SH-SY5Y (cell line): ENCODE results near the gene TRIB2.

ENCODE experiments used
- GATA2 ChIP-seq: IDR thresholded peaks from 2 replicates; pipeline ENCODE4 v1.6.1; 2011; ENCODE audit warnings: mild to moderate bottlenecking, low read depth, low read length
- GATA3 ChIP-seq: IDR thresholded peaks from 2 replicates; pipeline ENCODE4 v1.6.1; 2011; ENCODE audit warnings: low read depth, mild to moderate bottlenecking, low read length, moderate library complexity

DNA sequence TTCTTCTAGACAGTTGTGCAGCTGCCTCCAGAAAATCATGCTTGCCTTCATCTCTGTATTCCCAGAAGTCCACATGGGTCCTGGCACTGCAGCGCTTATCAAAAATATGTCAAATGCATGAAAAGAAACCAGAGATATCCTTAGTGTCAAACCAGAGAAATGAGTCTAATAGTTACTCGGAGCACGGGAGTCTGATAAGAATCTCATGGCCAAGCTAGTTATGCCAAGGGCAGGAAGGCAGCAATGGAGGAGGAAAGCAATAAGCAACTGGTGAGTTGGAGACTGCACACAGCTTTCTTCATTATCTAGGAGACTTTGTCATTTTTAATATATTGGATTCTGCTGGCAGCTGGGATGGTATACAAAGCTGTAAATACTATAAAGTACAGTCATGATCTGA, 38.6 kb downstream of the TRIB2 start:
- peak; percentile 96 for TF ChIP-seq GATA2
- peak; percentile 94 for TF ChIP-seq GATA3
